Endodermal cell (in vitro differentiated cells): ENCODE measurements around the gene TMEM175. TPM values are rescaled to one million over a fixed set of nuclear protein-coding genes. Genes with fewer than 3 reads are reported as not detected.
A peak's percentile ranks its signal among the peaks of the same experiment; 100 is the strongest.

Experiments
- DNase-seq: peaks from one replicate; pipeline ENCODE4 v3.0.0-alpha.2; 2017
- H3K27ac ChIP-seq: 2 replicates; pipeline ENCODE4 v1.5.1; 2013; ENCODE audit warnings: mild to moderate bottlenecking, low read depth, low read length, moderate library complexity
- H3K27me3 ChIP-seq: 2 replicates; pipeline ENCODE4 v1.6.1; 2013; ENCODE audit warnings: mild to moderate bottlenecking, low read length, moderate library complexity; ENCODE audit not compliant: insufficient read depth, control insufficient read depth, poor library complexity, severe bottlenecking
- H3K36me3 ChIP-seq: 2 replicates; pipeline ENCODE4 v1.7.0; 2013; ENCODE audit warnings: mild to moderate bottlenecking, low read length, moderate library complexity; ENCODE audit not compliant: control insufficient read depth, insufficient read depth
- H3K4me1 ChIP-seq: one replicate; pipeline ENCODE4 v1.7.0; 2013; ENCODE audit warnings: low read length; ENCODE audit not compliant: control insufficient read depth, insufficient read depth
- H3K4me3 ChIP-seq: 2 replicates; pipeline ENCODE4 v1.5.1; 2013; ENCODE audit warnings: mild to moderate bottlenecking, low read length, moderate library complexity
- H3K9ac ChIP-seq: 2 replicates; pipeline ENCODE4 v1.6.1; 2013; ENCODE audit warnings: mild to moderate bottlenecking, low read length, moderate library complexity; ENCODE audit not compliant: poor library complexity, severe bottlenecking; ENCODE audit errors: extremely low read depth
- H3K9me3 ChIP-seq: 2 replicates; pipeline ENCODE4 v1.6.1; 2013; ENCODE audit warnings: mild to moderate bottlenecking, low read length, moderate library complexity; ENCODE audit not compliant: control insufficient read depth
- H3K27ac Mint-ChIP-seq: 2 replicates; pipeline ENCODE4 v1.8.0; 2020; ENCODE audit warnings: mixed read lengths
- H3K27me3 Mint-ChIP-seq: 2 replicates; pipeline ENCODE4 v1.8.0; 2021; ENCODE audit warnings: mild to moderate bottlenecking, mixed read lengths; ENCODE audit not compliant: insufficient read depth
- H3K36me3 Mint-ChIP-seq: 2 replicates; pipeline ENCODE4 v1.8.0; 2020; ENCODE audit warnings: low read depth, mixed read lengths
- H3K4me1 Mint-ChIP-seq: 2 replicates; pipeline ENCODE4 v1.8.0; 2020; ENCODE audit warnings: mixed read lengths
- H3K4me3 Mint-ChIP-seq: 2 replicates; pipeline ENCODE4 v1.8.0; 2020; ENCODE audit warnings: mild to moderate bottlenecking, moderate library complexity, mixed read lengths
- H3K9me3 Mint-ChIP-seq: 2 replicates; pipeline ENCODE4 v1.8.0; 2020; ENCODE audit warnings: mild to moderate bottlenecking, mixed read lengths
- CTCF ChIP-seq: fragments of 200-600 bp; sonication (generic); conservative IDR thresholded peaks from 2 replicates; pipeline ENCODE4 v1.5.0; 2021; ENCODE audit warnings: antibody characterized with exemption, mild to moderate bottlenecking
- WGBS, 2 experiments: methylation state at CpG; one replicate each; pipeline versions ENCODE4 v1.1.5 to v1.1.7; 2013; ENCODE audit warnings: missing lambda C conversion rate in 2 of 2, mixed read lengths in 1 of 2; ENCODE audit not compliant: insufficient coverage in 1 of 2, insufficient read length in 1 of 2; 5-methylcytosine and 5-hydroxymethylcytosine counted together
- total RNA-seq, 2 donors: library from RNA; stranded (reverse); fragmentation: NEBNext Ultra II Directional in 1 of 2; extraction: Animal tissue kit (Norgen Biotek cat#: 25700) in 1 of 2; gene quantifications; 2 replicates in 1 of 2; 3 replicates in 1 of 2; pipeline ENCODE4 v1.2.1, GENCODE V29; 2021

The TMEM175 gene
- total RNA-seq, 2 donors from 2014 or later, result 15.9 to 23.0 TPM

GRCh38 chr4:891747-892146 lies 40.5 kb upstream of the TMEM175 start:
- DNase-seq, result peak; percentile 86
- H3K4me3 Mint-ChIP-seq, result no peak overlapping the region
- H3K4me1 ChIP-seq, result no peaks in the 10 kb centered on the region
- H3K9me3 ChIP-seq, result no peaks in the 10 kb centered on the region
- H3K27ac ChIP-seq, result no peak overlapping the region
- no peak overlapping the region for H3K4me3 ChIP-seq
- 79 to 91% methylated on average over 5 to 10 of the region's 10 CpGs for WGBS, 2 experiments
- no peaks in the 10 kb centered on the region for H3K27me3 Mint-ChIP-seq
- H3K36me3 Mint-ChIP-seq, result peaks cover 40% of the 10 kb centered on the region
- H3K9ac ChIP-seq, result no peak overlapping the region
- no peaks in the 10 kb centered on the region for H3K9me3 Mint-ChIP-seq
- no peaks in the 10 kb centered on the region for H3K27me3 ChIP-seq
- no peak overlapping the region for H3K27ac Mint-ChIP-seq
- peaks cover 28% of the 10 kb centered on the region for H3K36me3 ChIP-seq
- TF ChIP-seq CTCF, result peak; percentile 67
- no peaks in the 10 kb centered on the region for H3K4me1 Mint-ChIP-seq

- no peak overlapping the region for H3K4me3 Mint-ChIP-seq
- H3K4me1 Mint-ChIP-seq, result no peaks in the 10 kb centered on the region
- H3K27ac Mint-ChIP-seq, result no peak overlapping the region
- H3K27me3 Mint-ChIP-seq, result no peaks in the 10 kb centered on the region
- WGBS, 2 experiments, result 94% methylated on average over 10 of the region's 10 CpGs; no CpG with 5 or more reads in 1 of the 2 experiments
- H3K4me1 ChIP-seq, result no peaks in the 10 kb centered on the region
- peaks cover 39% of the 10 kb centered on the region for H3K36me3 Mint-ChIP-seq
- H3K27ac ChIP-seq, result no peak overlapping the region
- no peak overlapping the region for H3K4me3 ChIP-seq
- H3K9ac ChIP-seq, result no peak overlapping the region
- no peaks in the 10 kb centered on the region for H3K27me3 ChIP-seq
- DNase-seq, result no peak
- no peak for TF ChIP-seq CTCF
- no peaks in the 10 kb centered on the region for H3K9me3 ChIP-seq
- H3K9me3 Mint-ChIP-seq, result no peaks in the 10 kb centered on the region
- H3K36me3 ChIP-seq, result peaks cover 18% of the 10 kb centered on the region
Observed at GRCh38 chr4:892780-893179, 39.5 kb upstream of the TMEM175 start.

GRCh38 chr4:893276-893994 lies 38.8 kb upstream of the TMEM175 start:
- WGBS, 2 experiments, result 93 to 96% methylated on average over 21 to 41 of the region's 41 CpGs
- no peak overlapping the region for H3K27ac Mint-ChIP-seq
- DNase-seq, result no peak
- Histone ChIP-seq H3K4me1 (no peaks in the 10 kb centered on the region), H3K36me3 (peaks cover 13% of the 10 kb centered on the region), H3K9ac (no peak overlapping the region), H3K4me3 (no peak overlapping the region), H3K27me3 (no peaks in the 10 kb centered on the region), H3K9me3 (no peaks in the 10 kb centered on the region), H3K27ac (no peak overlapping the region)
- H3K4me1 Mint-ChIP-seq, result no peaks in the 10 kb centered on the region
- H3K9me3 Mint-ChIP-seq, result no peaks in the 10 kb centered on the region
- H3K36me3 Mint-ChIP-seq, result peaks cover 32% of the 10 kb centered on the region
- no peaks in the 10 kb centered on the region for H3K27me3 Mint-ChIP-seq
- TF ChIP-seq CTCF, result no peak
- no peak overlapping the region for H3K4me3 Mint-ChIP-seq
